Lung (tissue), 12 donors: ENCODE measurements around the gene HNMT. TPM values are rescaled to one million over a fixed set of nuclear protein-coding genes. Genes with fewer than 3 reads are reported as not detected.

Source experiments
- ATAC-seq: fragments of 200-7000 bp; cut with Tn5 transposase; one replicate; pipeline ENCODE4 v1.9.1; 2020; ENCODE audit warnings: moderate number of reproducible peaks; ENCODE audit not compliant: insufficient read depth, low FRiP score
- DNase-seq, 3 donors: peaks; one replicate each; pipeline ENCODE4 v3.0.0-alpha.2; 2013 to 2017
- H3K27ac ChIP-seq, 2 donors: one replicate each; pipeline ENCODE4 v1.5.1; 2013; ENCODE audit warnings: mild to moderate bottlenecking in 2 of 2, moderate library complexity in 2 of 2, control low read depth in 1 of 2, inconsistent platforms in 1 of 2, low read depth in 1 of 2, low read length in 1 of 2
- H3K27me3 ChIP-seq, 3 donors: one replicate each; pipeline ENCODE4 v1.5.1; 2013; ENCODE audit warnings: low read length in 2 of 3; ENCODE audit not compliant: control insufficient read depth in 3 of 3, insufficient read depth in 3 of 3
- H3K36me3 ChIP-seq, 4 donors: one replicate each; pipeline ENCODE4 v1.5.1; 2013; ENCODE audit warnings: low read length in 4 of 4, mild to moderate bottlenecking in 1 of 4, moderate library complexity in 1 of 4; ENCODE audit not compliant: control insufficient read depth in 4 of 4, insufficient read depth in 4 of 4
- H3K4me1 ChIP-seq, 5 donors: one replicate each; pipeline ENCODE4 v1.5.1; 2013; ENCODE audit warnings: low read length in 5 of 5, mild to moderate bottlenecking in 2 of 5, moderate library complexity in 1 of 5; ENCODE audit not compliant: control insufficient read depth in 5 of 5, insufficient read depth in 5 of 5
- H3K4me3 ChIP-seq: one replicate; pipeline ENCODE4 v1.5.1; 2013; ENCODE audit warnings: mild to moderate bottlenecking, control low read depth, moderate library complexity
- H3K9ac ChIP-seq, 2 donors: one replicate each; pipeline ENCODE4 v1.5.1; 2013; ENCODE audit warnings: low read length in 2 of 2, control low read depth in 1 of 2; ENCODE audit not compliant: insufficient read depth in 1 of 2
- H3K9me3 ChIP-seq, 4 donors: one replicate each; pipeline ENCODE4 v1.5.1; 2013; ENCODE audit warnings: low read length in 3 of 4, mild to moderate bottlenecking in 1 of 4, moderate library complexity in 1 of 4; ENCODE audit not compliant: control insufficient read depth in 4 of 4, insufficient read depth in 3 of 4
- WGBS, 2 donors: extraction: QIAGEN DNeasy Blood & Tissue Kit; methylation state at CpG; one replicate each; pipeline ENCODE4 v1.1.7; 2013; 5-methylcytosine and 5-hydroxymethylcytosine counted together
- polyA plus RNA-seq, 2 donors: library from polyadenylated mRNA; stranded (reverse); fragments of 200-250 nt; gene quantifications; one replicate each; pipeline ENCODE4 v1.2.1, GENCODE V29; 2013
- total RNA-seq, 2 donors: library from RNA; depleted of rRNA in 1 of 2; stranded (reverse); fragments of >200 nt in 1 of 2; gene quantifications; one replicate each; pipeline ENCODE4 v1.2.1, GENCODE V29; 2014 to 2021
- TF ChIP-seq, protein P1 (sequence below): IDR thresholded peaks from 2 replicates; pipeline ENCODE4 v1.5.1; 2012; ENCODE audit warnings: mild to moderate bottlenecking; ENCODE audit errors: control extremely low read depth, extremely low read depth
- donor health status: control.
- donor health status: control.
- donor health status: Bipolar disorder and iron deficiency.
- donor health status: healthy.
- donor health status: DM: yes; HTN: yes; CAD: no.

HNMT gene
- total and polyA plus RNA-seq, 4 donors = 45.9 to 135 (median 77.0) TPM

- H3K27ac ChIP-seq = no peak overlapping the region
- no peaks in the 10 kb centered on the region for H3K36me3 ChIP-seq
- DNase-seq (peak in 1 of 3 donors; percentile 20), ATAC-seq (no peak)
- TF ChIP-seq, protein P1, sequence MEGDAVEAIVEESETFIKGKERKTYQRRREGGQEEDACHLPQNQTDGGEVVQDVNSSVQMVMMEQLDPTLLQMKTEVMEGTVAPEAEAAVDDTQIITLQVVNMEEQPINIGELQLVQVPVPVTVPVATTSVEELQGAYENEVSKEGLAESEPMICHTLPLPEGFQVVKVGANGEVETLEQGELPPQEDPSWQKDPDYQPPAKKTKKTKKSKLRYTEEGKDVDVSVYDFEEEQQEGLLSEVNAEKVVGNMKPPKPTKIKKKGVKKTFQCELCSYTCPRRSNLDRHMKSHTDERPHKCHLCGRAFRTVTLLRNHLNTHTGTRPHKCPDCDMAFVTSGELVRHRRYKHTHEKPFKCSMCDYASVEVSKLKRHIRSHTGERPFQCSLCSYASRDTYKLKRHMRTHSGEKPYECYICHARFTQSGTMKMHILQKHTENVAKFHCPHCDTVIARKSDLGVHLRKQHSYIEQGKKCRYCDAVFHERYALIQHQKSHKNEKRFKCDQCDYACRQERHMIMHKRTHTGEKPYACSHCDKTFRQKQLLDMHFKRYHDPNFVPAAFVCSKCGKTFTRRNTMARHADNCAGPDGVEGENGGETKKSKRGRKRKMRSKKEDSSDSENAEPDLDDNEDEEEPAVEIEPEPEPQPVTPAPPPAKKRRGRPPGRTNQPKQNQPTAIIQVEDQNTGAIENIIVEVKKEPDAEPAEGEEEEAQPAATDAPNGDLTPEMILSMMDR = no peak
- 57 to 68% methylated on average over 1 of the region's 1 CpG for WGBS, 2 donors
- H3K9ac ChIP-seq = no peak overlapping the region
- H3K9me3 ChIP-seq = no peaks in the 10 kb centered on the region
- H3K4me1 ChIP-seq = peaks cover 0 to 4% (median 0%) of the 10 kb centered on the region in 5 donors
- H3K27me3 ChIP-seq = no peaks in the 10 kb centered on the region
- no peak overlapping the region for H3K4me3 ChIP-seq
Observed at GRCh38 chr2:137924019-137924418, 40.3 kb upstream of the HNMT start.

DNA sequence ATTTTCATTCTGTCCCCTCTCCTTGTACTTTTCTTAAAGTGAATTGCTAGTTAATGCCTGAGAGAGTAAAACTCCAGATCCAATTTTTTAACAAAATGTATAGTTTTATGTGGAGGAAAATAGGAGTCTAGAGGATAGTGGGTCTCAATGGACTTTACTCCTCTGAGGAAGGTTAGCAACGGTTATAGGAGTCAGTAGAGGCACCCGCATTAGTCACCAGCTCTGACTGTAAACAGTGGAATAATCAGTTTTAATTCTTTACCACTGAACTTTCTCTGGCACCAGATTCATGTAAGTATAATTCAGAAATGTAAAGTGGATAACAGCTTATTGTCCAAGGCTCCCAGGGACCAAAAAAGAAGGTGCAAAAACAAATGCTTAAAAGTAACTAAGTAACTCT is 38.7 kb upstream of the HNMT start:
- TF ChIP-seq, protein P1 = no peak
- 89 to 91% methylated on average over 2 of the region's 2 CpGs for WGBS, 2 donors
- no peak overlapping the region for H3K27ac ChIP-seq
- H3K9me3 ChIP-seq = no peaks in the 10 kb centered on the region
- ATAC-seq = no peak
- H3K4me1 ChIP-seq = peaks cover 0 to 5% (median 0%) of the 10 kb centered on the region in 5 donors
- no peaks in the 10 kb centered on the region for H3K27me3 ChIP-seq
- no peak overlapping the region for H3K4me3 ChIP-seq
- no peak overlapping the region for H3K9ac ChIP-seq
- no peak for DNase-seq
- H3K36me3 ChIP-seq = no peaks in the 10 kb centered on the region

- Histone ChIP-seq H3K36me3 (no peaks in the 10 kb centered on the region), H3K9me3 (no peaks in the 10 kb centered on the region), H3K27ac (no peak overlapping the region), H3K4me1 (peaks cover 0 to 5% (median 0%) of the 10 kb centered on the region in 5 donors), H3K27me3 (no peaks in the 10 kb centered on the region), H3K9ac (no peak overlapping the region), H3K4me3 (no peak overlapping the region)
- DNase-seq (no peak), ATAC-seq (no peak)
- WGBS, 2 donors = 91 to 93% methylated on average over 4 of the region's 4 CpGs
- TF ChIP-seq, protein P1 = no peak
Observed at GRCh38 chr2:137927846-137928245, 36.4 kb upstream of the HNMT start.
